Measurements from ENCODE around the gene GLDC. TPM values are rescaled to one million over a fixed set of nuclear protein-coding genes. Genes with fewer than 3 reads are reported as not detected.

Gene GLDC
- total and polyA plus RNA-seq, 4 donors, result 0.10 to 1.5 (median 0.74) TPM

DNA sequence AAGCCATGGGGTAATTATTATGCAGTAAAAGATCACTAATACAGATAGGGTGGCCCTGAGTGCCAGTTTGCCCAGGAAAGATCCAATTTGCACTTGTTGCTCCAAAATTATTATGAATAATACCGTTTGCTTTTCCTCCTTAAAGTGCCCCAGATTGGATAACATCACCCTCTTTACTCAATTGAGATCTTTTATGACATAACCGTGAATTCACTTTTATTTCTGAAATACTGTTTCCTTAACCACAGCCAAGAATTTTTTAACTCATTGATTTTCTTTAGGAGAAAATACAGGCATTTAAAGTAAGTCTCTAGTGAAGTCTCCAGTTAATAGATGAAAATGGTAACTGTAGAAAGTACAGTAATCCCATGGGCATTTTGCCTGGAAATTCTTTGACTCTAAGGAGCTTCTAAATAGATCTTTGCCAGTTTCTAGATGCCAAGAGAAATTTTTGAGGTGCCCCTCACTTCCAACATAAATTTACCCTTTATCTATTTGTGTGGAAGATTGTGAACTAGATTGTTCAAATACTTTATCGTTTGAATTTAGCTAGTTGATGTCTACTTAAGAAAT is 133.4 kb downstream of the GLDC start:
- H3K9ac ChIP-seq (ENCODE audit: insufficient read depth in 1 of 2, low read length in 2 of 2), result no peak overlapping the region
- DNase-seq, result no peak
- TF ChIP-seq, protein P1, sequence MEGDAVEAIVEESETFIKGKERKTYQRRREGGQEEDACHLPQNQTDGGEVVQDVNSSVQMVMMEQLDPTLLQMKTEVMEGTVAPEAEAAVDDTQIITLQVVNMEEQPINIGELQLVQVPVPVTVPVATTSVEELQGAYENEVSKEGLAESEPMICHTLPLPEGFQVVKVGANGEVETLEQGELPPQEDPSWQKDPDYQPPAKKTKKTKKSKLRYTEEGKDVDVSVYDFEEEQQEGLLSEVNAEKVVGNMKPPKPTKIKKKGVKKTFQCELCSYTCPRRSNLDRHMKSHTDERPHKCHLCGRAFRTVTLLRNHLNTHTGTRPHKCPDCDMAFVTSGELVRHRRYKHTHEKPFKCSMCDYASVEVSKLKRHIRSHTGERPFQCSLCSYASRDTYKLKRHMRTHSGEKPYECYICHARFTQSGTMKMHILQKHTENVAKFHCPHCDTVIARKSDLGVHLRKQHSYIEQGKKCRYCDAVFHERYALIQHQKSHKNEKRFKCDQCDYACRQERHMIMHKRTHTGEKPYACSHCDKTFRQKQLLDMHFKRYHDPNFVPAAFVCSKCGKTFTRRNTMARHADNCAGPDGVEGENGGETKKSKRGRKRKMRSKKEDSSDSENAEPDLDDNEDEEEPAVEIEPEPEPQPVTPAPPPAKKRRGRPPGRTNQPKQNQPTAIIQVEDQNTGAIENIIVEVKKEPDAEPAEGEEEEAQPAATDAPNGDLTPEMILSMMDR (IDR thresholded peaks at IDR 0.05; ENCODE audit: control extremely low read depth, extremely low read depth), result no peak

DNA sequence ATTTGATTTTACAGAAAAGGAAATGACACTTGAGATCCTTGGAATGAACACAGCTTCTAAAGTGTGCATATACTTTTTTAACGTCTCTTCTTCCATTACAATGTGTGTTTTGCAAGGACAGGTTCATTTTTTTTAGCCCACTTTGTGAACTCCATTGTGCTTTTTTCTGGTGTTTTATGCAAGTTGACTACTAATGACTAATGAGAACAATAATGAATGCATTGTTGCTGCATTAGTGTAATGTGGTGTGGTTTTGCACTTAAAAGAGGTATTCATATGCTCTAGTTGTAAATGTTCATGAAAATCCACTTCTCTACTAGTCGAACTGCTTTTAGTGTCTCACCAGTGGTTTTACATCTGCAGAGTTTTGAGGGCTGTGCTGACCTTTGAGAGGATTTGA is 139.0 kb downstream of the GLDC start:
- no peaks in the 10 kb centered on the region for H3K27me3 ChIP-seq (ENCODE audit: control insufficient read depth in 3 of 3, insufficient read depth in 3 of 3, low read length in 2 of 3)
- H3K9me3 ChIP-seq (ENCODE audit: control insufficient read depth in 4 of 4, insufficient read depth in 3 of 4, low read length in 3 of 4), result no peaks in the 10 kb centered on the region
- H3K36me3 ChIP-seq (ENCODE audit: control insufficient read depth in 4 of 4, insufficient read depth in 4 of 4, low read length in 4 of 4), result peaks cover 11 to 38% (median 23%) of the 10 kb centered on the region in 4 donors
- no peak for ATAC-seq (ENCODE audit: insufficient read depth, low FRiP score)
- TF ChIP-seq, protein P1 (IDR thresholded peaks at IDR 0.05; ENCODE audit: control extremely low read depth, extremely low read depth), result no peak
- no peak for DNase-seq
- WGBS, 2 donors, result 86 to 90% methylated on average over 2 of the region's 2 CpGs
- no peak overlapping the region for H3K9ac ChIP-seq (ENCODE audit: insufficient read depth in 1 of 2, low read length in 2 of 2)
- no peak overlapping the region for H3K4me3 ChIP-seq
- H3K4me1 ChIP-seq (ENCODE audit: control insufficient read depth in 5 of 5, insufficient read depth in 5 of 5, low read length in 5 of 5), result peaks cover 0 to 6% (median 0%) of the 10 kb centered on the region in 5 donors
- H3K27ac ChIP-seq (ENCODE audit: low read depth in 1 of 2, low read length in 1 of 2), result no peak overlapping the region

More for the DNA sequence above, 133.4 kb downstream of the GLDC start:
- no peak overlapping the region for H3K27ac ChIP-seq (ENCODE audit: low read depth in 1 of 2, low read length in 1 of 2)
- no peak overlapping the region for H3K4me3 ChIP-seq
- WGBS, 2 donors, result 82 to 89% methylated on average over 3 of the region's 3 CpGs
- no peaks in the 10 kb centered on the region for H3K4me1 ChIP-seq (ENCODE audit: control insufficient read depth in 5 of 5, insufficient read depth in 5 of 5, low read length in 5 of 5)
- no peaks in the 10 kb centered on the region for H3K27me3 ChIP-seq (ENCODE audit: control insufficient read depth in 3 of 3, insufficient read depth in 3 of 3, low read length in 2 of 3)
- H3K9me3 ChIP-seq (ENCODE audit: control insufficient read depth in 4 of 4, insufficient read depth in 3 of 4, low read length in 3 of 4), result no peaks in the 10 kb centered on the region
- ATAC-seq (ENCODE audit: insufficient read depth, low FRiP score), result no peak
- H3K36me3 ChIP-seq (ENCODE audit: control insufficient read depth in 4 of 4, insufficient read depth in 4 of 4, low read length in 4 of 4), result peaks cover 0 to 12% (median 7%) of the 10 kb centered on the region in 4 donors

DNA sequence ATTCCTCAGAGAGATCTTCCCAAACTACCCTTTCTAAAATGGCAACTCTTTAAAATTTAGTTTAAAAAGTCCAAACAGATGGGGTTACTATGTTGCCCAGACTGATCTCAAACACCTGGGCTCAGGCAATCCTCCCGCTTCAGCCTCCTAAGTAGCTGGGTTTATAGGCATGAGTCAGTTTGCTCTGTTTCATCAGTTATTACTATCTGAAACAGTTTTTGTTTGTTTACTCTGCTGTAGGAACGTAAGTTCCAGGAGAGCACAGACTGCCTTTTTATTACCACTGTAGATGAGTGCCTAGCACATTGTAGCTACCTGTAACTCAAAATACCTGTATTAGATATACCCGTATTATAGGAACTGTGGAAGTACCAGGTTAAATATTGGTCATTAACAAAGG is 143.1 kb downstream of the GLDC start:
- Histone ChIP-seq H3K27ac (ENCODE audit: low read depth in 1 of 2, low read length in 1 of 2) (no peak overlapping the region), H3K27me3 (ENCODE audit: control insufficient read depth in 3 of 3, insufficient read depth in 3 of 3, low read length in 2 of 3) (no peaks in the 10 kb centered on the region), H3K9me3 (ENCODE audit: control insufficient read depth in 4 of 4, insufficient read depth in 3 of 4, low read length in 3 of 4) (no peaks in the 10 kb centered on the region), H3K36me3 (ENCODE audit: control insufficient read depth in 4 of 4, insufficient read depth in 4 of 4, low read length in 4 of 4) (peaks cover 23 to 56% (median 31%) of the 10 kb centered on the region in 4 donors), H3K9ac (ENCODE audit: insufficient read depth in 1 of 2, low read length in 2 of 2) (no peak overlapping the region), H3K4me3 (no peak overlapping the region), H3K4me1 (ENCODE audit: control insufficient read depth in 5 of 5, insufficient read depth in 5 of 5, low read length in 5 of 5) (peaks cover 0 to 9% (median 0%) of the 10 kb centered on the region in 5 donors)
- TF ChIP-seq, protein P1 (IDR thresholded peaks at IDR 0.05; ENCODE audit: control extremely low read depth, extremely low read depth), result no peak
- ATAC-seq (ENCODE audit: insufficient read depth, low FRiP score), result no peak
- 94 to 95% methylated on average over 3 of the region's 3 CpGs for WGBS, 2 donors
- no peak for DNase-seq
